DOHH2 (cell line): ENCODE measurements around the gene ZNF708.

ENCODE experiments used
- CTCF ChIP-seq: fragments of 200-600 bp; sonication (generic); IDR thresholded peaks from one replicate; pipeline ENCODE4 v1.5.1; 2014; ENCODE audit warnings: antibody characterized with exemption, mild to moderate bottlenecking, low read depth, low read length; ENCODE audit not compliant: poor library complexity, severe bottlenecking
- EZH2phosphoT487 ChIP-seq: fragments of 200-600 bp; sonication (generic); IDR thresholded peaks from 2 replicates; pipeline ENCODE4 v1.6.1; 2017; ENCODE audit warnings: borderline replicate concordance, mild to moderate bottlenecking, antibody characterized with exemption, low read length, moderate library complexity, mixed read lengths

GRCh38 chr19:21323000-21323399, 6.2 kb downstream of the ZNF708 start:
- no peak for TF ChIP-seq CTCF
- no peak for TF ChIP-seq EZH2phosphoT487
